ENCODE results near the gene GRK1. TPM values are rescaled to one million over a fixed set of nuclear protein-coding genes. Genes with fewer than 3 reads are reported as not detected.

GRK1 gene
- total RNA-seq, 1 donor from 2014 or later = 1.2 TPM

GRCh38 chr13:113632706-113633484, 34.1 kb upstream of the GRK1 start:
- Mint-ChIP-seq H3K4me3 (ENCODE audit: unreplicated experiment) (no peak overlapping the region), H3K4me1 (ENCODE audit: low read depth, unreplicated experiment) (peaks cover 31% of the 10 kb centered on the region), H3K9me3 (ENCODE audit: unreplicated experiment) (peaks cover 17% of the 10 kb centered on the region), H3K27me3 (ENCODE audit: unreplicated experiment) (peaks cover 4% of the 10 kb centered on the region), H3K36me3 (ENCODE audit: unreplicated experiment) (peaks cover 19% of the 10 kb centered on the region), H3K27ac (ENCODE audit: unreplicated experiment) (peak overlapping the region; percentile 66)
- no peak for TF ChIP-seq CTCF (IDR thresholded peaks at IDR 0.05; ENCODE audit: partially characterized antibody, unreplicated experiment)
- DNase-seq = peak; percentile 2

- peaks cover 28% of the 10 kb centered on the region for H3K4me1 Mint-ChIP-seq (ENCODE audit: low read depth, unreplicated experiment)
Observed at GRCh38 chr13:113633485-113633873, 33.5 kb upstream of the GRK1 start.

GRCh38 chr13:113634279-113635047, 32.6 kb upstream of the GRK1 start:
- H3K4me1 Mint-ChIP-seq (ENCODE audit: low read depth, unreplicated experiment) = peaks cover 19% of the 10 kb centered on the region
- no peak for DNase-seq
- H3K36me3 Mint-ChIP-seq (ENCODE audit: unreplicated experiment) = peaks cover 26% of the 10 kb centered on the region
- H3K27ac Mint-ChIP-seq (ENCODE audit: unreplicated experiment) = no peak overlapping the region
- no peak for TF ChIP-seq CTCF (IDR thresholded peaks at IDR 0.05; ENCODE audit: partially characterized antibody, unreplicated experiment)
- H3K9me3 Mint-ChIP-seq (ENCODE audit: unreplicated experiment) = peaks cover 13% of the 10 kb centered on the region
- no peak overlapping the region for H3K4me3 Mint-ChIP-seq (ENCODE audit: unreplicated experiment)
- peaks cover 3% of the 10 kb centered on the region for H3K27me3 Mint-ChIP-seq (ENCODE audit: unreplicated experiment)

More at GRCh38 chr13:113633485-113633873, 33.5 kb upstream of the GRK1 start:
- Mint-ChIP-seq H3K27ac (ENCODE audit: unreplicated experiment) (no peak overlapping the region), H3K4me3 (ENCODE audit: unreplicated experiment) (no peak overlapping the region), H3K9me3 (ENCODE audit: unreplicated experiment) (peaks cover 16% of the 10 kb centered on the region), H3K27me3 (ENCODE audit: unreplicated experiment) (peaks cover 4% of the 10 kb centered on the region), H3K36me3 (ENCODE audit: unreplicated experiment) (peaks cover 21% of the 10 kb centered on the region)
- DNase-seq = peak; percentile 5
- no peak for TF ChIP-seq CTCF (IDR thresholded peaks at IDR 0.05; ENCODE audit: partially characterized antibody, unreplicated experiment)

GRCh38 chr13:113635048-113635420, 32.0 kb upstream of the GRK1 start:
- no peak for TF ChIP-seq CTCF (IDR thresholded peaks at IDR 0.05; ENCODE audit: partially characterized antibody, unreplicated experiment)
- peak; percentile 3 for DNase-seq
- Mint-ChIP-seq H3K4me3 (ENCODE audit: unreplicated experiment) (no peak overlapping the region), H3K9me3 (ENCODE audit: unreplicated experiment) (peaks cover 12% of the 10 kb centered on the region), H3K27me3 (ENCODE audit: unreplicated experiment) (peaks cover 3% of the 10 kb centered on the region), H3K27ac (ENCODE audit: unreplicated experiment) (no peak overlapping the region), H3K4me1 (ENCODE audit: low read depth, unreplicated experiment) (peaks cover 14% of the 10 kb centered on the region), H3K36me3 (ENCODE audit: unreplicated experiment) (peaks cover 26% of the 10 kb centered on the region)

- Mint-ChIP-seq H3K27ac (ENCODE audit: unreplicated experiment) (no peak overlapping the region), H3K4me3 (ENCODE audit: unreplicated experiment) (no peak overlapping the region), H3K27me3 (ENCODE audit: unreplicated experiment) (peaks cover 3% of the 10 kb centered on the region), H3K9me3 (ENCODE audit: unreplicated experiment) (peaks cover 12% of the 10 kb centered on the region), H3K4me1 (ENCODE audit: low read depth, unreplicated experiment) (peaks cover 8% of the 10 kb centered on the region), H3K36me3 (ENCODE audit: unreplicated experiment) (peaks cover 32% of the 10 kb centered on the region)
- DNase-seq = no peak
- TF ChIP-seq CTCF (IDR thresholded peaks at IDR 0.05; ENCODE audit: partially characterized antibody, unreplicated experiment) = no peak
Observed at GRCh38 chr13:113635709-113636108, 31.3 kb upstream of the GRK1 start.

Measured in glutamatergic neuron (in vitro differentiated cells).